Measurements from ENCODE around the gene SLC12A6.

DNA sequence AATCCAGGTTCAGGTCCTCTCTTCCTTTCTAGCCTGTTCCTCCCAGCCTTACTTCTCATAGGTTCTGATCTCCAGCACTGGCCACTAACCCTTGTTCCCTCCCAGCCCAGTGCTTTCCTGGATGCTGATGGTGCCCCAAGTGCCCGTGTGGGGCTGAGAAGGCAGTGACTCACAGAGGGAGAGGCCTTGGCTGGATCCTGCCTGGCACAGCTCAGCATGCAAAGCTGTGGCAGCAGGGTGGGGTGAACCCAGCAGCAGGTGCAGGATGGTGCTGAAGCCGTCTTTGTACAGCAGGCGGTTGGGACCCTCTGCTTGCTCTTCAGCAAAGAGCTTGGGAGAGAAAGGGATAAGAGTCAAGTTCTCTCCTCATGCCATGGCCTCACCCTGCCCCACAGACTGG, 21.8 kb upstream of the SLC12A6 start:
- TF ChIP-seq EZH2 (IDR thresholded peaks at IDR 0.05) (no peak), POLR2AphosphoS5 (IDR thresholded peaks at IDR 0.05; ENCODE audit: borderline replicate concordance, low read depth, low read length) (no peak), FOXP2 (optimal IDR thresholded peaks at IDR 0.05; ENCODE audit: control extremely low read depth, extremely low read length, insufficient read depth) (no peak)

Data from SK-N-MC (cell line).